HepG2 (cell line): ENCODE data around the gene ILDR1. TPM values are rescaled to one million over a fixed set of nuclear protein-coding genes. Genes with fewer than 3 reads are reported as not detected.

Experiments
- ATAC-seq: fragments of 200-7000 bp; cut with Tn5 transposase; 3 replicates; pipeline ENCODE4 v1.9.1; 2020; ENCODE audit warnings: mild to moderate bottlenecking, moderate library complexity
- BruUV-seq: library from RNA; stranded (reverse); fragments of 400-500 nt; replicated peaks from 2 replicates; lab custom pipeline; 2021; lab: Mats Ljungman, UMichigan
- CTCF ChIA-PET: fragments of 300-600 bp; formaldehyde crosslinking; extraction: SDS; loops from one replicate; lab custom pipeline; 2021; ENCODE audit warnings: low total read pairs, inconsistent platforms, low intra/inter-chr PET ratio; lab: Yijun Ruan, JAX
- POLR2A ChIA-PET: fragments of 350-600 bp; sonication (Branson Sonifier 250); formaldehyde crosslinking; loops from one replicate; lab custom pipeline; 2020; ENCODE audit warnings: antibody characterized with exemption, inconsistent platforms; lab: Yijun Ruan, JAX
- DNase-seq: peaks from one replicate; pipeline ENCODE4 v3.0.0-alpha.2; 2015; ENCODE audit warnings: low spot score
- FAIRE-seq: peaks from 3 replicates; lab custom pipeline; 2011; peaks lifted over from hg19 to GRCh38; lab: Jason Lieb, UNC
- H2AFZ ChIP-seq: one replicate; pipeline ENCODE4 v1.6.1; 2011; ENCODE audit warnings: low read length, inconsistent platforms
- H3K27ac ChIP-seq: fragments of 300-600 bp; 3 replicates; pipeline ENCODE4 v1.8.0; 2011; ENCODE audit warnings: mixed run types, mild to moderate bottlenecking, mixed read lengths, low read length, inconsistent platforms; ENCODE audit not compliant: insufficient read depth; ENCODE audit errors: extremely low read length
- H3K27me3 ChIP-seq, 2 experiments: fragments of 200-600 bp in 1 of 2; 2 replicates in 1 of 2; 3 replicates in 1 of 2; pipeline versions ENCODE4 v1.6.0 to v1.8.0; 2011; ENCODE audit warnings: low read length in 2 of 2, mild to moderate bottlenecking in 2 of 2, moderate library complexity in 2 of 2, inconsistent platforms in 1 of 2; ENCODE audit not compliant: insufficient read depth in 2 of 2, control insufficient read depth in 1 of 2
- H3K36me3 ChIP-seq, 2 experiments: fragments of 200-600 bp in 1 of 2; replicated peaks in 1 of 2; 2 replicates in 1 of 2; 3 replicates in 1 of 2; pipeline versions ENCODE4 v1.5.1 to v1.8.0; 2011; ENCODE audit warnings: low read length in 2 of 2, inconsistent platforms in 1 of 2; ENCODE audit not compliant: insufficient read depth in 2 of 2, control insufficient read depth in 1 of 2
- H3K4me1 ChIP-seq: 2 replicates; pipeline ENCODE4 v1.5.1; 2012; ENCODE audit warnings: low read length, inconsistent platforms; ENCODE audit not compliant: insufficient read depth
- H3K4me2 ChIP-seq: 2 replicates; pipeline ENCODE4 v1.6.0; 2011; ENCODE audit warnings: low read depth, low read length, inconsistent platforms
- H3K4me3 ChIP-seq, 3 experiments: fragments of 200-600 bp in 1 of 3; sonication (generic), shearing (Covaris generic) in 1 of 3; replicated peaks in 1 of 3; 2 replicates each; pipeline ENCODE4 v1.5.1; 2011 to 2016; ENCODE audit warnings: low read length in 3 of 3, inconsistent platforms in 2 of 3, low read depth in 2 of 3, mild to moderate bottlenecking in 2 of 3, control low read depth in 1 of 3, mixed read lengths in 1 of 3; ENCODE audit not compliant: insufficient read depth in 1 of 3
- H3K79me2 ChIP-seq: one replicate; pipeline ENCODE4 v1.6.1; 2011; ENCODE audit warnings: low read length, inconsistent platforms; ENCODE audit not compliant: insufficient read depth
- H3K9ac ChIP-seq: 2 replicates; pipeline ENCODE4 v1.6.0; 2011; ENCODE audit warnings: mild to moderate bottlenecking, low read depth, low read length, inconsistent platforms; ENCODE audit not compliant: insufficient read depth
- H3K9me3 ChIP-seq: 2 replicates; pipeline ENCODE4 v1.5.1; 2012; ENCODE audit warnings: mild to moderate bottlenecking, low read length
- H4K20me1 ChIP-seq: 2 replicates; pipeline ENCODE4 v1.6.0; 2011; ENCODE audit warnings: inconsistent platforms, mild to moderate bottlenecking, low read length, moderate library complexity; ENCODE audit not compliant: insufficient read depth
- AGO1 ChIP-seq: fragments of 200-400 bp; formaldehyde crosslinking; IDR thresholded peaks from 2 replicates; pipeline ENCODE4 v1.6.1; 2017; ENCODE audit warnings: mild to moderate bottlenecking, low read depth, low read length, moderate library complexity; ENCODE audit not compliant: poor library complexity, severe bottlenecking
- ATF7-NPFF ChIP-seq: sonication (generic); formaldehyde crosslinking; IDR thresholded peaks from 2 replicates; pipeline ENCODE4 v1.8.1; 2023; ENCODE audit warnings: mild to moderate bottlenecking, low read depth, missing genetic modification reagents, moderate library complexity
- IKZF1 ChIP-seq: fragments of 450-650 bp; IDR thresholded peaks from 2 replicates; pipeline ENCODE4 v1.7.1; 2016
- MED8 ChIP-seq: sonication (generic); formaldehyde crosslinking; IDR thresholded peaks from 2 replicates; pipeline ENCODE4 v1.8.1; 2023; ENCODE audit warnings: mild to moderate bottlenecking, missing genetic modification reagents; ENCODE audit not compliant: insufficient replicate concordance
- ZNF382 ChIP-seq: sonication (generic); formaldehyde crosslinking; IDR thresholded peaks from 2 replicates; pipeline ENCODE4 v1.5.0; 2020; ENCODE audit warnings: missing genetic modification reagents, mild to moderate bottlenecking, borderline replicate concordance
- ZNF570 ChIP-seq: sonication (generic); formaldehyde crosslinking; IDR thresholded peaks from 2 replicates; pipeline ENCODE4 v1.4.0; 2020; ENCODE audit warnings: mild to moderate bottlenecking, missing genetic modification reagents, borderline replicate concordance
- ZNF7 ChIP-seq: IDR thresholded peaks from 2 replicates; pipeline ENCODE4 v1.6.1; 2016; ENCODE audit warnings: missing biosample characterization, missing genetic modification reagents
- WGBS: methylation state at CpG from one replicate; pipeline ENCODE4 v1.1.6; 2017; ENCODE audit warnings: low lambda C conversion rate; 5-methylcytosine and 5-hydroxymethylcytosine counted together
- in situ Hi-C: cut with HindIII; loops from 2 replicates; pipeline ENCODE4 v1.10.0; 2017; ENCODE audit warnings: low pct_unique_long_range_greater_than_20kb; ENCODE audit not compliant: extremely low pct_ligation_motif_present
- intact Hi-C: fragments of 100-400 bp; cut with micrococcal nuclease; formaldehyde crosslinking; loops from one replicate; pipeline ENCODE4 v1.10.0; 2022; ENCODE audit not compliant: unreplicated experiment
- polyA plus RNA-seq, 8 experiments: library from polyadenylated mRNA; depleted of rRNA in 3 of 8; stranded (reverse) in 7 of 8; unstranded in 1 of 8; fragments of >200 nt; fragmentation: Illumina TruSeq in 4 of 8; extraction: Trizol in 4 of 8; gene quantifications; 2 replicates each; pipeline versions ENCODE4 v1.2.1 to v1.2.3, GENCODE V29; 2011 to 2016; ENCODE audit warnings: low read depth in 4 of 8, missing spikeins in 1 of 8, mixed read lengths in 1 of 8; ENCODE audit not compliant: insufficient read depth in 1 of 8
- total RNA-seq, 5 experiments: library from RNA; depleted of rRNA; stranded (reverse); fragments of >200 nt; fragmentation: Illumina TruSeq; extraction: Trizol; gene quantifications; 2 replicates each; pipeline ENCODE4 v1.2.3, GENCODE V29; 2016; ENCODE audit warnings: low read depth in 1 of 5
- TF ChIP-seq, protein P1 (sequence below): IDR thresholded peaks from 2 replicates; pipeline ENCODE4 v1.6.1; 2018; ENCODE audit warnings: missing genetic modification reagents
- TF ChIP-seq, protein P2 (sequence below): IDR thresholded peaks from 2 replicates; pipeline ENCODE4 v1.6.1; 2016; ENCODE audit warnings: low read depth
- TF ChIP-seq, protein P3 (sequence below): sonication (generic); formaldehyde crosslinking; IDR thresholded peaks from 2 replicates; pipeline ENCODE4 v1.4.0; 2020; ENCODE audit warnings: missing genetic modification reagents, borderline replicate concordance
- TF ChIP-seq, protein P4 (sequence below): sonication (generic); formaldehyde crosslinking; IDR thresholded peaks from 2 replicates; pipeline ENCODE4 v1.5.1; 2020; ENCODE audit warnings: missing genetic modification reagents, mild to moderate bottlenecking, borderline replicate concordance
- TF ChIP-seq, protein P5 (sequence below): sonication (generic); formaldehyde crosslinking; IDR thresholded peaks from 2 replicates; pipeline ENCODE4 v1.5.0; 2020; ENCODE audit warnings: missing genetic modification reagents

The ILDR1 gene
- total and polyA plus RNA-seq, 2 of the 13 experiments (the other 11 are each of a cell fraction or from before 2014, with no cell fraction given), result not detected

DNA sequence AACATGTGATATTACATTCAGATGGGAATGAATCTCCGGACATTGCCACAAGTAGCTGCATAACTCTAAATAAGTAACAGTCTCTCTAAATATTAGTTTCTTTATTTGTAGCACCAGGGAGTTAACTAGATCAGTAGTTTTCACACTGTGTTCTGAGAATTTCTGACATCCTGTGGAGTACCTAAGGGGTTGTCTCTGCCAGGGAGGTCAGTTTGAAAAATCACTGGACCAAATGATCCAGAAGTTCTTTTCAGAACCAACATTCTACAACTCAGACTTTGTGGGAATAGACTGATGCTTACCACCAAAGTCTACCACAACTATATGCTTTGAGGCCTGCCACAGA, 9.0 kb upstream of the ILDR1 start:
- no peak overlapping the region for H2AFZ ChIP-seq
- H3K27me3 ChIP-seq, result no peaks in the 10 kb centered on the region
- in situ Hi-C loops (no loop called here), intact Hi-C loops (no loop called here)
- H3K79me2 ChIP-seq, result no peaks in the 10 kb centered on the region
- DNase-seq (no peak), FAIRE-seq (no peak), ATAC-seq (no peak)
- POLR2A ChIA-PET, result no interaction called here
- 44% methylated on average over 1 of the region's 1 CpG for WGBS
- CTCF ChIA-PET, result no interaction called here
- H3K9ac ChIP-seq, result no peak overlapping the region
- TF ChIP-seq MED8 (CRISPR knock-in tag), result no peak
- TF ChIP-seq, protein P1, sequence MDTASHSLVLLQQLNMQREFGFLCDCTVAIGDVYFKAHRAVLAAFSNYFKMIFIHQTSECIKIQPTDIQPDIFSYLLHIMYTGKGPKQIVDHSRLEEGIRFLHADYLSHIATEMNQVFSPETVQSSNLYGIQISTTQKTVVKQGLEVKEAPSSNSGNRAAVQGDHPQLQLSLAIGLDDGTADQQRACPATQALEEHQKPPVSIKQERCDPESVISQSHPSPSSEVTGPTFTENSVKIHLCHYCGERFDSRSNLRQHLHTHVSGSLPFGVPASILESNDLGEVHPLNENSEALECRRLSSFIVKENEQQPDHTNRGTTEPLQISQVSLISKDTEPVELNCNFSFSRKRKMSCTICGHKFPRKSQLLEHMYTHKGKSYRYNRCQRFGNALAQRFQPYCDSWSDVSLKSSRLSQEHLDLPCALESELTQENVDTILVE (CRISPR knock-in tag), result no peak
- no peak for TF ChIP-seq ZNF7 (CRISPR knock-in tag)
- TF ChIP-seq ZNF382 (CRISPR knock-in tag), result no peak
- TF ChIP-seq, protein P2, sequence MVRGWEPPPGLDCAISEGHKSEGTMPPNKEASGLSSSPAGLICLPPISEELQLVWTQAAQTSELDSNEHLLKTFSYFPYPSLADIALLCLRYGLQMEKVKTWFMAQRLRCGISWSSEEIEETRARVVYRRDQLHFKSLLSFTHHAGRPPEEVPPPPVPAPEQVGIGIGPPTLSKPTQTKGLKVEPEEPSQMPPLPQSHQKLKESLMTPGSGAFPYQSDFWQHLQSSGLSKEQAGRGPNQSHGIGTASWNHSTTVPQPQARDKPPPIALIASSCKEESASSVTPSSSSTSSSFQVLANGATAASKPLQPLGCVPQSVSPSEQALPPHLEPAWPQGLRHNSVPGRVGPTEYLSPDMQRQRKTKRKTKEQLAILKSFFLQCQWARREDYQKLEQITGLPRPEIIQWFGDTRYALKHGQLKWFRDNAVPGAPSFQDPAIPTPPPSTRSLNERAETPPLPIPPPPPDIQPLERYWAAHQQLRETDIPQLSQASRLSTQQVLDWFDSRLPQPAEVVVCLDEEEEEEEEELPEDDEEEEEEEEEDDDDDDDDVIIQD (CRISPR knock-in tag), result no peak
- TF ChIP-seq AGO1, result no peak
- TF ChIP-seq ATF7-NPFF, result no peak
- no peak for TF ChIP-seq IKZF1
- TF ChIP-seq, protein P3, sequence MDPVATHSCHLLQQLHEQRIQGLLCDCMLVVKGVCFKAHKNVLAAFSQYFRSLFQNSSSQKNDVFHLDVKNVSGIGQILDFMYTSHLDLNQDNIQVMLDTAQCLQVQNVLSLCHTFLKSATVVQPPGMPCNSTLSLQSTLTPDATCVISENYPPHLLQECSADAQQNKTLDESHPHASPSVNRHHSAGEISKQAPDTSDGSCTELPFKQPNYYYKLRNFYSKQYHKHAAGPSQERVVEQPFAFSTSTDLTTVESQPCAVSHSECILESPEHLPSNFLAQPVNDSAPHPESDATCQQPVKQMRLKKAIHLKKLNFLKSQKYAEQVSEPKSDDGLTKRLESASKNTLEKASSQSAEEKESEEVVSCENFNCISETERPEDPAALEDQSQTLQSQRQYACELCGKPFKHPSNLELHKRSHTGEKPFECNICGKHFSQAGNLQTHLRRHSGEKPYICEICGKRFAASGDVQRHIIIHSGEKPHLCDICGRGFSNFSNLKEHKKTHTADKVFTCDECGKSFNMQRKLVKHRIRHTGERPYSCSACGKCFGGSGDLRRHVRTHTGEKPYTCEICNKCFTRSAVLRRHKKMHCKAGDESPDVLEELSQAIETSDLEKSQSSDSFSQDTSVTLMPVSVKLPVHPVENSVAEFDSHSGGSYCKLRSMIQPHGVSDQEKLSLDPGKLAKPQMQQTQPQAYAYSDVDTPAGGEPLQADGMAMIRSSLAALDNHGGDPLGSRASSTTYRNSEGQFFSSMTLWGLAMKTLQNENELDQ (CRISPR knock-in tag), result no peak
- TF ChIP-seq, protein P4, sequence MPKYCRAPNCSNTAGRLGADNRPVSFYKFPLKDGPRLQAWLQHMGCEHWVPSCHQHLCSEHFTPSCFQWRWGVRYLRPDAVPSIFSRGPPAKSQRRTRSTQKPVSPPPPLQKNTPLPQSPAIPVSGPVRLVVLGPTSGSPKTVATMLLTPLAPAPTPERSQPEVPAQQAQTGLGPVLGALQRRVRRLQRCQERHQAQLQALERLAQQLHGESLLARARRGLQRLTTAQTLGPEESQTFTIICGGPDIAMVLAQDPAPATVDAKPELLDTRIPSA (CRISPR knock-in tag), result no peak
- TF ChIP-seq, protein P5, sequence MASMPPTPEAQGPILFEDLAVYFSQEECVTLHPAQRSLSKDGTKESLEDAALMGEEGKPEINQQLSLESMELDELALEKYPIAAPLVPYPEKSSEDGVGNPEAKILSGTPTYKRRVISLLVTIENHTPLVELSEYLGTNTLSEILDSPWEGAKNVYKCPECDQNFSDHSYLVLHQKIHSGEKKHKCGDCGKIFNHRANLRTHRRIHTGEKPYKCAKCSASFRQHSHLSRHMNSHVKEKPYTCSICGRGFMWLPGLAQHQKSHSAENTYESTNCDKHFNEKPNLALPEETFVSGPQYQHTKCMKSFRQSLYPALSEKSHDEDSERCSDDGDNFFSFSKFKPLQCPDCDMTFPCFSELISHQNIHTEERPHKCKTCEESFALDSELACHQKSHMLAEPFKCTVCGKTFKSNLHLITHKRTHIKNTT (CRISPR knock-in tag), result no peak
- TF ChIP-seq ZNF570 (CRISPR knock-in tag), result no peak
- no TSS peak for BruUV-seq
- H3K9me3 ChIP-seq, result peaks cover 5% of the 10 kb centered on the region; the same call in 1 of the 2 replicates
- no peak overlapping the region for H3K27ac ChIP-seq
- no peaks in the 10 kb centered on the region for H4K20me1 ChIP-seq
- no peaks in the 10 kb centered on the region for H3K36me3 ChIP-seq
- no peaks in the 10 kb centered on the region for H3K4me1 ChIP-seq
- no peak overlapping the region for H3K4me2 ChIP-seq
- no peak overlapping the region for H3K4me3 ChIP-seq
